RWPE2 (cell line): ENCODE data around the gene ZER1.
"Not testable (repeated sequence)": the region's sequence is repeated elsewhere in the genome, so short reads cannot be mapped to it uniquely, and the experiment has no call there.

Experiments used
- ATAC-seq: fragments of 200-7000 bp; cut with Tn5 transposase; 3 replicates; pipeline ENCODE4 v1.9.1; 2021; ENCODE audit warnings: low read depth
- DNase-seq: peaks from one replicate; pipeline ENCODE4 v3.0.0-alpha.2; 2020; ENCODE audit warnings: low spot score
- H3K27ac ChIP-seq: fragments of 450-650 bp; 2 replicates; pipeline ENCODE4 v1.5.1; 2017; ENCODE audit warnings: mild to moderate bottlenecking; ENCODE audit not compliant: poor library complexity, severe bottlenecking
- H3K27me3 ChIP-seq: fragments of 250-450 bp; sonication (Bioruptor Pico); 2 replicates; pipeline ENCODE4 v1.5.1; 2021; ENCODE audit warnings: mild to moderate bottlenecking, moderate library complexity; ENCODE audit not compliant: insufficient read depth, poor library complexity, severe bottlenecking
- H3K36me3 ChIP-seq: fragments of 250-450 bp; sonication (Bioruptor Pico); 2 replicates; pipeline ENCODE4 v1.5.1; 2020; ENCODE audit warnings: low read depth, mild to moderate bottlenecking, moderate library complexity
- H3K4me1 ChIP-seq: fragments of 250-450 bp; sonication (Bioruptor Pico); 2 replicates; pipeline ENCODE4 v1.5.1; 2021; ENCODE audit warnings: mild to moderate bottlenecking, moderate library complexity; ENCODE audit not compliant: insufficient read depth, poor library complexity, severe bottlenecking
- H3K4me3 ChIP-seq: fragments of 250-450 bp; sonication (Bioruptor Pico); 2 replicates; pipeline ENCODE4 v1.5.1; 2021; ENCODE audit warnings: mild to moderate bottlenecking, moderate library complexity; ENCODE audit not compliant: severe bottlenecking
- H3K9me3 ChIP-seq: fragments of 250-450 bp; sonication (Bioruptor Pico); 2 replicates; pipeline ENCODE4 v1.5.1; 2021; ENCODE audit warnings: mild to moderate bottlenecking, moderate library complexity; ENCODE audit not compliant: severe bottlenecking
- TF ChIP-seq, protein P1 (sequence below): fragments of 450-650 bp; IDR thresholded peaks from one replicate; pipeline ENCODE4 v1.5.1; 2017; ENCODE audit warnings: mild to moderate bottlenecking, moderate library complexity; ENCODE audit not compliant: poor library complexity, severe bottlenecking

ZER1 gene

DNA sequence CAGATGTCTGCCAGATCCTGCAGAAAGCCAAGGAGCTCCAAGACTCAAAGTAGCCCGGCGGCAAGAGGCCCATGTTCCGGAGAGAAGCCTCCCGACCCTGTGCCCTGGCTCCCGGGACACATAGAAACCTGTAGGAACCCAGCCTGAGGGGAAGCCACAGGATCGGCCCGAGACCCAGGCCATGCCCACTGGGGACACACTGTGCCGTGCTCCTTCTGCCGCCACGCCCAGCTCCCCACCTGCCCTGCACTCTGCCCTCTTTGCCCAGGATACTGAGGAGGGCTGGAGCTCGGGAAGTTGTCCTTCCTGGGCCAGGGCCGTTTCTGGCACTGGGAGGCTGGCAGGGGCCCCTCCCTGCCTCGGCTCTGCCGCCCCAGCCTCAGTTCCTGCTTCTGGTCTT lies 36.1 kb upstream of the ZER1 start:
- Histone ChIP-seq H3K36me3 (peaks cover 27% of the 10 kb centered on the region), H3K4me3 (no peak overlapping the region), H3K9me3 (no peaks in the 10 kb centered on the region), H3K27ac (no peak overlapping the region), H3K27me3 (no peaks in the 10 kb centered on the region), H3K4me1 (no peaks in the 10 kb centered on the region)
- ATAC-seq (no peak), DNase-seq (no peak)
- TF ChIP-seq, protein P1, sequence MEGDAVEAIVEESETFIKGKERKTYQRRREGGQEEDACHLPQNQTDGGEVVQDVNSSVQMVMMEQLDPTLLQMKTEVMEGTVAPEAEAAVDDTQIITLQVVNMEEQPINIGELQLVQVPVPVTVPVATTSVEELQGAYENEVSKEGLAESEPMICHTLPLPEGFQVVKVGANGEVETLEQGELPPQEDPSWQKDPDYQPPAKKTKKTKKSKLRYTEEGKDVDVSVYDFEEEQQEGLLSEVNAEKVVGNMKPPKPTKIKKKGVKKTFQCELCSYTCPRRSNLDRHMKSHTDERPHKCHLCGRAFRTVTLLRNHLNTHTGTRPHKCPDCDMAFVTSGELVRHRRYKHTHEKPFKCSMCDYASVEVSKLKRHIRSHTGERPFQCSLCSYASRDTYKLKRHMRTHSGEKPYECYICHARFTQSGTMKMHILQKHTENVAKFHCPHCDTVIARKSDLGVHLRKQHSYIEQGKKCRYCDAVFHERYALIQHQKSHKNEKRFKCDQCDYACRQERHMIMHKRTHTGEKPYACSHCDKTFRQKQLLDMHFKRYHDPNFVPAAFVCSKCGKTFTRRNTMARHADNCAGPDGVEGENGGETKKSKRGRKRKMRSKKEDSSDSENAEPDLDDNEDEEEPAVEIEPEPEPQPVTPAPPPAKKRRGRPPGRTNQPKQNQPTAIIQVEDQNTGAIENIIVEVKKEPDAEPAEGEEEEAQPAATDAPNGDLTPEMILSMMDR: no peak

DNA sequence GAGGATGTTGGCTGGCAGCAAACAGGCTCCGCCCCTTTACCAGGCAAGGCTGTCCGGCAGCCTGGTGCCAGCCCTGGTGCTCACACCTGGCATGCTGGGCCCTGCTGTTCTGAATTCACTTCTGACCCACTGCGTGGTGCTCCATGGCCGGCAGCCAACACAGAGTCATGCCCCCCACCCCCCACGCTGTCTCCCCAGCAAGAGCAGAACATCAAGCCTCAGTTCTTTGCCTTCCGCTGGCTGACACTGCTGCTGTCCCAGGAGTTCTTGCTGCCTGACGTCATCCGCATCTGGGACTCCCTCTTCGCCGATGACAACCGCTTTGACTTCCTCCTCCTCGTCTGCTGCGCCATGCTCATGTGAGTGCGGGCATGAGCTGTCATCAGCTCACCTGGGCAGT lies 33.9 kb upstream of the ZER1 start:
- no peak for DNase-seq
- no peaks in the 10 kb centered on the region for H3K9me3 ChIP-seq
- H3K36me3 ChIP-seq: peaks cover 38% of the 10 kb centered on the region
- no peak overlapping the region for H3K27ac ChIP-seq
- TF ChIP-seq, protein P1: no peak
- no peaks in the 10 kb centered on the region for H3K27me3 ChIP-seq
- no peak overlapping the region for H3K4me3 ChIP-seq
- ATAC-seq: no peak
- no peaks in the 10 kb centered on the region for H3K4me1 ChIP-seq

DNA sequence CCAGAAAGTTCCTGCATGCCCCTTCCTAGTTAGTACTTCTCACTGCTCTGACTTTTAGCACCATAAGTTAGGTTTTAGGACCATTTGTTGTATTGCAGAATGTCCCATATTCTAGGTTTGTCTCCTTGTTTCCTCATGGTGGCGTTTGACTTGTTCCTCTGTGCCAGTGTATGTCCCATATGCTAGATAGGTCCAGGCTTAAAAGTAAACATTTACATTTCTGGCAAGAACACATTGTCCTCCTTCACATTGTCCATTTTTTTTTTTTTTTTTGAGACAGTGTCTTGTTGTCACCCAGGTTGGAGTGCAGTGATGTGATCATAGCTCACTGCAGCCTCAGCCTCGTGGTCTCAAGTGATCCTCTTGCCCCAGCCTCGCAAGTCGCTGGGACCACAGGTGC lies 30.8 kb upstream of the ZER1 start:
- no peak for ATAC-seq
- TF ChIP-seq, protein P1: no peak
- Histone ChIP-seq H3K27ac (no peak overlapping the region), H3K27me3 (no peaks in the 10 kb centered on the region), H3K36me3 (peaks cover 61% of the 10 kb centered on the region), H3K4me1 (no peaks in the 10 kb centered on the region), H3K4me3 (no peak overlapping the region), H3K9me3 (no peaks in the 10 kb centered on the region)
- no peak for DNase-seq

DNA sequence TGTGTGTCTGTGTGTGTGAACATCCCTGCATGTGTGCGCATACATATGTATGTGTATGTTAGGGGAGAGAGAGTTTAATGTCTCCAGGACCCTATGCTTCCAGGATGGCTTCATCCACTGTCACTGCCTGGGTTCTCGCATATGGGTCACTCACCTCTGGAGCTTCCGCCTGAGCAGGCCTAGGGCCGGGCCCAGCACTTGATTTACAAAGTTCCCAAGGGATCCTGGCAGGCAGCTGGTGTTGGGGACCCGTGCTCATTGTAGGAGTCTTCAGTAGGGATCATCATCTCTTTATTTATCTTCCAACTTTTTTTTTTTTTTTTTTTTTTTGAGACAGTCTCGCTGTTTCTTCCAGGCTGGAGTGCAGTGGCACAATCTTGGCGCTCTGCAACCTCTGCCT lies 28.3 kb upstream of the ZER1 start:
- DNase-seq: no peak

DNA sequence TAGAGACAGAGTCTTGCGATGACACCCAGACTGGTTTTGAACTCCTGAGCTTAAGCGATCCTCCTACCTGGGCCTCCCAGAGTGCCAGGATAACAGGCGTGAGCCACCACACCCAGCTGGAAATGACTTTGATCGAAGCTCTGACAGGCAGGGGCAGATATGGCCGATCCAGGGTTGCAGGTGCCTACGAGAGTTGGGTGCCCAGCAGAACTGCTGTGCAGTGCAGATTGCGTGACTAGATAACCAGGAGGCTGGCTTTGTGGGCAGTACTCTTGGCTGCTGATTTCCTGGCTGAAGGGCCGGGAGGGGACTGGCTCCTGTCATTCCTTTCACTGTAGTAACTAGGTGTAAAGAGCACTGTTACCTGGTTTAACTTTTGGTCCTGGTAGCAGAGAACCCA lies 27.2 kb upstream of the ZER1 start:
- Histone ChIP-seq H3K9me3 (no peaks in the 10 kb centered on the region), H3K4me3 (no peak overlapping the region), H3K4me1 (no peaks in the 10 kb centered on the region), H3K36me3 (peaks cover 64% of the 10 kb centered on the region), H3K27me3 (no peaks in the 10 kb centered on the region), H3K27ac (no peak overlapping the region)
- ATAC-seq: no peak
- no peak for DNase-seq
- TF ChIP-seq, protein P1: no peak

More for the DNA sequence above, 28.3 kb upstream of the ZER1 start:
- Histone ChIP-seq H3K27me3 (no peaks in the 10 kb centered on the region), H3K36me3 (peaks cover 63% of the 10 kb centered on the region), H3K27ac (no peak overlapping the region), H3K4me1 (no peaks in the 10 kb centered on the region), H3K9me3 (no peaks in the 10 kb centered on the region), H3K4me3 (no peak overlapping the region)
- ATAC-seq: no peak
- TF ChIP-seq, protein P1: no peak

DNA sequence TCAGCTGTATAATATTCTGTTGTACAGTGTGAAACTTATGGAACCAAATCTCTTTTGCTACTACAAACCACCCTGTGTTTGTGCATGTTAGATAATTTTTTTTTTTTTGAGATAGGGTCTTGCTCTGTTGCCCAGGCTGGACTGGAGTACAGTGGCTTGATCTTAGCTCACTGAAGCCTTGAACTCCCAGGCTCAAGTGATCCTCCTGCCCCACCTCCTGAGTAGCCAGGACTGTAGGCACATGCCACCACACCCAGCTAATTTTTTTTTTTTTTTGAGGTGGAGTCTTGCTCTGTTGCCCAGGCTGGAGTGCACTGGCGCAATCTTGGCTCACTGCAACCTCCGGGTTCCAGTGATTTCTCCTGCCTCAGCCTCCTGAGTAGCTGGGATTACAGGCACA lies 23.2 kb upstream of the ZER1 start:
- H3K27me3 ChIP-seq, H3K4me1 ChIP-seq, DNase-seq, ATAC-seq, H3K27ac ChIP-seq, H3K4me3 ChIP-seq, H3K9me3 ChIP-seq: not testable (repeated sequence)
- H3K36me3 ChIP-seq: peaks cover 75% of the 10 kb centered on the region
